Retina (tissue), 1 donor: Measurements from ENCODE around the gene PLCG2.

Source experiments
- DNase-seq: peaks from one replicate; pipeline ENCODE4 v3.0.0-alpha.2; 2016

PLCG2 gene

DNA sequence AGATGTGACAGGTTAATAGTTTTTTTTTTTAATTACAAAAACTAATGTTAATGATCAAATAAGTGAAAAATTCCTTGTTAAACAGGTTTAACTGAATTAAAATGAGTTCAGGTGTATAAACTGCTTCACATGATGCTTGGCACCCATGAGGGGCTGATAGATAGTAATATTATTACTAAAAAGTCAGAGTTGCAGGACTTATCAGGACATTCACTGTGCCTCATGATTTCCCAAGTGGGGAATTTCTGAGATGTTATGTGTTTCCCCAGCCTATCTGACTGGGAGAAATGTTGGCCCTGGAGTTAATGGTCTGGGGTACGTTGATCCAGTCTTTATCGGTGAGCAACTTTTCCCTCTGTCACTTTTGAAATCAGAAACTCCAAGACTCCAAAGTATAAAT is 102.1 kb downstream of the PLCG2 start:
- DNase-seq: no peak

DNA sequence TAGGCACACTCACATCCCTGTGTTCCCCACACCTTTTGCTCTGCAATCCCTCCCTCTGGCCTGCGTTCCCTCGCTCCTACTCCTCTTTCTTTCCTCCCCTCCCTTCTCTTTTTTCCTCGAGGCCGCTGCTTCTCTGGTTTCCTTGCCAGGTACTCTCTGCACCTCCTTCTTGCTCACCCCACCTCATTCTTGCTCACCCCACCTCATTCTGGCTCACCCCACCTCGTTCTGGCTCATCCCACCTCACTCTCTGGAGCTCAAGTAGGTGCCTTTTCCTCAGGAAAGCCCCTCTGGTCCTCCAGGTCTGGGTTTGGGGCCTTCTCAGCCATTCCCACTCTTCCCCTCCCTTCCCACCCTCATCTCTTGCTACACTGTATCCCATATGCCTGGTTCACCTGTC is 103.5 kb downstream of the PLCG2 start:
- no peak for DNase-seq

DNA sequence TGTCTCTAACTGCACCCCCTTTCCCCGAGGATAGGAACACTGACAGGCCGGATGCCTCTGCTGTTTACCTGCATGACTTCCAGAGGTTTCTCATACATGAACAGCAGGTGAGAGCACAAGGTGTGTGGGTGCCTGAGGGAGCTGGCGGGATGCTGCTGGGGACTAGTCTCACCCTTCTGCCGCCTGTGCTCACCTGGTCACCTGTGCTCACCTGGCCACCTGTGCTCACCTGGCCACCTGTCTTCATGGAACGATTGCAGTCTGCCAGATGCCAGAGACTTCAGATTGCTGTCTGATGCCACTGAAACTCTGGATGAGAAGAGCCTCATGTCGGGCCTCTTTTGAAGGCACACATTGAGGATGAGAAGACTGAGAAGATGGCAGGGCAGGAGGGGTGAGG is 104.1 kb downstream of the PLCG2 start:
- no peak for DNase-seq

DNA sequence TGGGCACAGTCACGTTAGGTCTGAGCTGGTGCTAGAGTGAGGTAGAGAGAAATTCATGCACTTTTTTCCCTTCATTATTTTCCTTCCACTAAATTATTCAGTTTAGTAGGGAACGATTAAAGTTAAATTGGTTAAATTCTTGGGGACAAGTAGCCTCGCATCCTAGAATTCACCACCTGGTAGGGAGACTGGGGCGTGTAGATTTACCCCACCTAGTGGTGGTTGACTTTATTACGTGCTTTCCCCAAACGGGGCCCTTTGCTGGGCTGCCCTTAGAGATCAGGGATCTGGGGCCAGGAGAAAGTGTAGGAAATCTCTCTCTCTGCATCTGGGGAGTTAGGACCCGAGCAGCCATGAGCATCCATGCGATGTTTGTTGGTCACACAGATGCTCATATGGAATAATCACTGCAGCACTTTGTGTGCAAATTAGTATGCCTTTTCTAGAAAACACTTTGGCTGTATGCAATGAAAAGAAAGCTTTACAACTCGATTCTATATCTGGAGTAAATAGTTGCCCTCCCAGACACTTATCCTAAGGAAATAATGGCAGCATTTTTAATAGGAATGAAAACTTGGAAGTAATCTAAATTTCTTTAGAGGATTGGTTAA is 107.0 kb downstream of the PLCG2 start:
- DNase-seq: no peak

DNA sequence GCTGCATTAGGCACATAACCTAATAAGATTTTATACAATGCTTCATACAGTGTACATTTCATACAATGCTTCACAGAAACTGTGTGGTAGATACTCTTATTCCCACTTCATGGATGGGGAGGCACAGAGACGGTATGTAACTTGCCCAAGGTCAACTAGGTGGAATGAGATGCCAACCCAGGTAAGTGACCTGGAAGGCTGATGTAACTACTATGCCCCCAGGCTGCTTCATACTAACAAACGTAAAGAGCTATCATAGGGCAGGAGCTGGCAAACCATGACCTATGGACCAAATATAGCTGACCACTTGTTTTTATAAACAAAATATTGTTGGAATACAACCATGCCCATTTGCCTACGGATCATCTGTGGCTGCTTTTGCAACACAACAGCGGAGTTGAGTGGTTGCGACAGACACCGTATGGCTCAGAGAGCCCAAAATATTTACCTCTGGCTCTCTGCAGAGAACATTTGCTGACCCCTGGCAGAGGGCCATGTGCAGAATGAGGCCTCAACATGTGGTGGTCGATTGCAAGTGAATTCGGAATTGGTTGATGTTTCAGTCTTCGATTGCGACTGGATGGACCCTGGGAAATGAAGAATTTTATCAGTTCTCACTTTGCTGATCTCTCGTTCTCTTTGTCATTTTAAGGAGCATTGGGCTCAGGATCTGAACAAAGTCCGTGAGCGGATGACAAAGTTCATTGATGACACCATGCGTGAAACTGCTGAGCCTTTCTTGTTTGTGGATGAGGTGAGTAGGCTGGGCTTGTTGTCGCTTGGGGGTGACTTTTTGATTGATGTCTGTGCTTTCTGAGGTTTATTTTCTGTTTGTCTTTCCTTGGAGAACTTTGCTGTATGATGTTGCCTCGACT is 109.7 kb downstream of the PLCG2 start:
- no peak for DNase-seq

DNA sequence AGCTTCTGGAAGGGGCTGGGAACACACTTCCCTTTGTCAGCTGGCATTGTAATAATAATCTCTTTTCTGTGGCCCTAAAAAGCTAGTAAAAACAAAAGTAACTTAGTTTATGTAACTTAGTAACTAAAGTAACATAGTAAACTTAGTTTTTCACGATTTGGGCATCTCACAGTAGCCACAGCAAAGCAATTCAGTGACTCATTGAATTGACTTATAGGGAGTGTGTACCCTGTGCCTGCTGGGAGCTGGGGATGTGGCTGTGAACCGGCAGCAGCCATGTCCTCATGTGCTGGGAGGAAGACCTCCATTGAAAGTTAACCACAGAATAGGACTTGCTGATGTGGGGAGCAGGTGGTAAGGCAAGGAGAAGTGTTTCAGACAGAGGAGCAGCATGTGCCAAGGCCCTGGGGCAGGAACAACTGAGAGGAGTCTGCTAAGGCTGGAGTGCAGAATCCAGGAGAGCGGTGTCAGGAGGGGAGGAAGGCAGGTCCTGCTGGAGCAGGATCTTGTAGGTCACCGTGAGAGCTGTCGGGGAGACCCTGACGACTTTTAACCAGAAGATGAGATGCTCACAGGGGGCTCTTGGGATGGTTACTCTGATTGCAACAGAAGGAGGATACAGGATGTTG is 112.8 kb downstream of the PLCG2 start:
- DNase-seq: no peak

DNA sequence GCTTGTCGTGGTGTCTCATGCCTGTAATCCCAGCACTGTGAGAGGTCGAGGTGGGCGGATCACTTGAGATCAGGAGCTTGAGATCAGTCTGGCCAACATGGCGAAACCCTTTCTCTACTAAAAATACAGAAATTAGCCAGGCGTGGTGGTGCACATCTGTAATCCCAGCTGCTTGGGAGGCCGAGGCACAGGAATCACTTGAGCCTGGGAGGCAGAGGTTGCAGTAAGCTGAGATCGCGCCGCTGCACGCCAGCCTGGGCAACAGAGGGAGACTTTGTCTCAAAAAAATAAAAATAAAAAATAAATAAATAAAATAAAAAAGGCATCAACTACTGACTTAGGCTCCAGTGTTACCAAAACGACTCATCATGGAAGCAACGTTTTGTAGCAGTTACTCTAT is 115.5 kb downstream of the PLCG2 start:
- DNase-seq: no peak

DNA sequence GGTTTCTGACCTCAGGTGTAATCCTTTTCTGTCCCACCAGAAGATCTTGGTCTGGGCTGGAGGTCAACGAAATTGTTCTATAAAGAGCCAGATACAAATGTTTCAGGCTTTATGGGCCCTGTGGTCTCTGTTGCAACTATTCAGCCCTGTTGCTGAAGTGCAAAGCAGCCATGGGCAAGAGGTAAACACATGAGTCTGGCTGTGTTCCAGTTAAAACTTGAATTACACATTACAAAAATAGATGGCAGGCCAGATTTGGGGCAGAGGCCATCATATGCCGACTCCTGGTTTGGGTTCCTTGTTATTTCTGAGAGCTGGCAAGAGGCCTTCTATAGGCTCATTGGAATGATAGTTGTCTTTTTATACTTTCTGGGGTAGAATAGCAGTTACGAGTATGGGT is 117.8 kb downstream of the PLCG2 start:
- no peak for DNase-seq

DNA sequence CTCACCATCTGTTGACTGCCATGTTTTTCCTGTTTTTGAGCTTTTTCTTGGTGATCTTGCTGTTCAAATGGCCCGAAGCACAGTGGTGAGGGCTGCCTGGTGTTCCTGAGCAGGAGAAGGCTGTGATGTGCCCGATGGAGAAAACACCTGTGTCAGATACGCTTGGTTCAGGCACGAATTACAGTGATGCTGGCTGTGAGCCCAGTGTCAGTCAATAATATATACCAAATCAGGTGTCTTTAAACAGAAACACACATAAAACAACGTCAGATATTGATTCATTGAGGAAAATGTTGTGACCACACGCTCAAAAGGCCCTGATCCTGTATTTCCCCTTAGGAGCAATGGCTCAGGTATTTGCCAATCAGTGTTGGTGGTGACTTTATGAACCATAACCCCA is 120.5 kb downstream of the PLCG2 start:
- no peak for DNase-seq

DNA sequence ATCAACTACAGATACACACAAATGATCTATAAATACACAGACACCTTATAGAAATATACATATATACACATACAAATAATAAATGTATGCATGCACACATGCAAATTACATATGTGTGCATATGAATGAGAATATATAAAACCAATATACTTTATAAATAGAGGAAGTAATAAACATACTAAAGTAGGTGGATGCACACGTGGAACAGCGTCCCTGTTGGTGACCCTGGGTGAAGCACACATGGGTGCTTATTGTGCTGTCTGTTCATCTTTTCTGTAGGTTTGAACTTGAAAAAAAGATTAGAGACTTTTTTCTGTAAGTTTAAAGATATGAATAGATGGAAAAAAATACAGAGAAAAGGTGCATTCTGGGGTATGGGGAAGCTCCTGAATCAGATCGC is 120.9 kb downstream of the PLCG2 start:
- DNase-seq: no peak

DNA sequence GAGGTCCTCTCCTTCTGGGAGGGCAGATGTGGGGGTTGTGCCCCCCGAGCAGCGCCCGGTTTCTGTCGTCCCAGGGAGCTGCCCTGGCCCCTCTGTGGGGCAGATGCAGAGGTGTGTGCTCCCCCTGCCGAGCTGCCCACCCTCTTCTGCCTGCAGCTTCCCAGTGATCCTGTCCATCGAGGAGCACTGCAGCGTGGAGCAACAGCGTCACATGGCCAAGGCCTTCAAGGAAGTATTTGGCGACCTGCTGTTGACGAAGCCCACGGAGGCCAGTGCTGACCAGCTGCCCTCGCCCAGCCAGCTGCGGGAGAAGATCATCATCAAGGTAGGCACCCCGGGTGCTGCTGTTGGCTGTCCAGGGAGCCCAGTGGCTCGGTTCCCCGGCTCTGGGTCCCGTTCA is 121.4 kb downstream of the PLCG2 start:
- no peak for DNase-seq

DNA sequence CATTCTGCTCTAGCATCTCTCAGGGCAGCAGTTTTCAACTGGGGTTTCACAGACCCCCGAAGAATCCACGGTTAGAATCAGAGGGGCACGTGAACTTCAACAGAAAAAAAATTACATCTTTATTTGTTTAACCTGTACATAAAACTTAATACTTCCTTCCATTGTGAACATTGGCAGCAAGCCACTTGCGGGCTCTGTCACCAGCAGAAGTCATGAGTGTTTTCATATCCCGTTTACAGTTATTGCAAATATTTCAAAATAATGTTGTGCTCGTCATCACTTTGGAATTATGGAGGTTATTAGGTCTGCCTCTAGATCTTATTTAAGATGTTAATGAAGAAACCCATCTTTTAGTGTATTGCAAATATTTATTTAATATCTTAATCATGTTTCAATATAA is 122.4 kb downstream of the PLCG2 start:
- DNase-seq: no peak

DNA sequence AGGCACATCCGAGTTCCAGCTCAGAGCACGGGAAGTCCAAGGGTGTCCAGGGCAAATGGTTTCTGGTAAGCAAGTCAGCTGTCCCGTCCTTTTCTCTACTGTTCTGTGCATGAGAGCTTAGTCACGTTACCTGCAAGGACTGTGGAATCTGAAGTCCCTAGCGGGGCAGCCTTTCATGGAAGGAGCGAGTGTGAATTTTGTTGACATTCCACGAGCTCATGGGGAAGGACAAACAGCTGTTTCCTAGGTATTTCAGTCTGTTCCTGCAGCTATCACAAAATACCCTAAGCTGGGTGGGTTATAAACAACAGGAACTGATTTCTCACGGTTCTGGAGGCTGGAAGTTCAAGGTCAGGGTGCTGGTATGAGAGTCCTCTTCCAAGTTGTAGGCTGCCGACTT is 122.9 kb downstream of the PLCG2 start:
- no peak for DNase-seq

DNA sequence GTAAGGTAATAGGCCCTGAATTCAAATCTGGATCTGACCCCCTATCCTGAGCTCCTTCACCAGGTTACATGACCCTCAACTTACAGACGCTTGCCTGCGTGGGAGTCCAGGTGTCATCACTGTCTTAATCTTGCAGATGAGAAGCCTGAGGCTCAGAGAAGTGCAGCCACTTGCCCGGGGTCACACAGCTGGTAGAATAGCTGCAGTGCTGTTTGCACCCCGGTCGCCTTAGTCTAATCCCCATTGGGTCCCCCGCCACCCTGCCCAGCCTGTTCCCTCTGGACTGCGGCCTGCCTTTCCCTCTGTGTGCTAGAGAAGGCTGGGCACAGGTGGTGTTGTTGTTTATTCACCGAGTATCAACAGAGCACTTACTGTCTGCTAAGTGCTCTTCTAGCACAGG is 125.2 kb downstream of the PLCG2 start:
- no peak for DNase-seq

DNA sequence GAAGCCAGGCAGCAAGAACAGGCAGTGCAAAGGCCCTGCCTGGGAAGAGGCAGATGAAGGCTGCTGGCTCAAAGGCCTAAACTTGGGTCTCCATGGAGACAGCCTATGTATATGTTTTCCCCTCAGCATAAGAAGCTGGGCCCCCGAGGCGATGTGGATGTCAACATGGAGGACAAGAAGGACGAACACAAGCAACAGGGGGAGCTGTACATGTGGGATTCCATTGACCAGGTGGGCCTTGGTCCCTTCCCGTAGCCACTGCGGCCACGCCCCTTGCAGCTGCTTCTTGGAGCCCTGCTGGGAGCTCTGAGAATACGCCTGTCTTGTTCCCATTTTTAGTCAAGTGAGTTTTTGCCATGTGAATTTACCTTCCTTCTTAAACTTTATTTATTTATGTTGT is 126.2 kb downstream of the PLCG2 start:
- DNase-seq: no peak

DNA sequence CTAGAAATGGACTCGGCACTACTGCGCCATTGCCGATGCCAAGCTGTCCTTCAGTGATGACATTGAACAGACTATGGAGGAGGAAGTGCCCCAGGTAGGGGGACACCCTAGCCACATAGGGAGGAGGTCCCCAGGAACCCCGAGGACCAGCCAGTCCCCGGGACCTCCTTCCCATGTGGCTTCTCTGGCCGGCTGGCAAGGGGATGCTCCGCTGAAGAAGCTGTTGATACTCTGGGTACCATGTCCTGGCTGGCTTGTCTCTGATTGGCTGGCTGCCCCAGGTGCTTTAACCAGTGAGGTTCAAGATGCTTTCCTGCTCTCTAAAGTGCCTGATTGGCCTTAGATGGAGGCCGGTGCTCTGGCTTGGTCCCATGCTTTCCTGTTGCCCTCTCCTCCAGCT is 128.6 kb downstream of the PLCG2 start:
- DNase-seq: no peak

DNA sequence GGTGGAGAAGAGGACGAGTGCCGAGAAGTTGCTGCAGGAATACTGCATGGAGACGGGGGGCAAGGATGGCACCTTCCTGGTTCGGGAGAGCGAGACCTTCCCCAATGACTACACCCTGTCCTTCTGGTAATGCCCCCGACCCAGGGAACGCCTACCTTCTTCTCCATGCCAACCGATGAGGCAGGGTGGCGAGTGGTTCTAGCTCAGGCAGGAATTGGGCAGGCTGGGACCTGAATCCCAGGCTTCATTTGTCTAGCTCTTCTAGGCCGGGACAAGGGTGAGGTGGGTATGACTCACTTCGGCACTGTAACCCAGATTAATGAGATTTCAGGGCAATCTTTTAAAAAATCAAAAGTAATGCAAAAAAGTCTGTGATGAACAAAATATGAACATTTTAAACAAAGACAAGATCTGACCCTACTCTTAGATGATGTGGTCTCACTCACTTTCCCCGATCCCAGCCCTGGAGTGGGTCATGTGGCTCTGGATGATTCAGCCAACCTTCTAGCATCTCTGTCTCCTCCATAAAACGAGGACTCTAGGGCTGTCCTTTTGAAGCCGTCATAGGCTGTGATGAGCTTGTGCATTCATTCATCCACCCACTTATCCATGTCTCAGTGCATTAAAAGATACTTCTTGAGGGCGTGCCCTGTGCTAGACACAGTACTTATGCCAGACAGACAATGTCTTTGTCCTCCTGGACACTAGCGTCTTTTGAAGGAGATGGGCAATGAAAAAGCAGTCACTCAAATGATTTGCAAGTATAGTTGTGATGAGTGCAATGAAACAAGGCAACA is 129.6 kb downstream of the PLCG2 start:
- DNase-seq: peak; percentile 22

DNA sequence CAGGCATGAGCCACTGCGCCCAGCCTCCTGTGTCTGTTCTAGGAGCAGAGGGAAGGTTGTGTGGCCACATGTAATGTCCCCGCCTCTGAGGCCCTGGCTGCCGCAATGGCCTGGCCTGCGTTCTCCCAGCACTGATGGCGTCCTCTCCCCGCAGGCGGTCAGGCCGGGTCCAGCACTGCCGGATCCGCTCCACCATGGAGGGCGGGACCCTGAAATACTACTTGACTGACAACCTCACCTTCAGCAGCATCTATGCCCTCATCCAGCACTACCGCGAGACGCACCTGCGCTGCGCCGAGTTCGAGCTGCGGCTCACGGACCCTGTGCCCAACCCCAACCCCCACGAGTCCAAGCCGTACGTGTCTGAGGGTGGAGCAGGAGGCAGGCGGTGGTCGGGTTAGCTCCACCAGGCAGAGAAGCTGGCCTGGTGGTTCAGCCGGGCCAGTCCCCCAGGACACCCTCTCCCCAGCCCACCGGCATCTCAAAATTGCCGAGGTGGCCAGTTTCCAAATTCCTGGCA is 131.3 kb downstream of the PLCG2 start:
- no peak for DNase-seq

DNA sequence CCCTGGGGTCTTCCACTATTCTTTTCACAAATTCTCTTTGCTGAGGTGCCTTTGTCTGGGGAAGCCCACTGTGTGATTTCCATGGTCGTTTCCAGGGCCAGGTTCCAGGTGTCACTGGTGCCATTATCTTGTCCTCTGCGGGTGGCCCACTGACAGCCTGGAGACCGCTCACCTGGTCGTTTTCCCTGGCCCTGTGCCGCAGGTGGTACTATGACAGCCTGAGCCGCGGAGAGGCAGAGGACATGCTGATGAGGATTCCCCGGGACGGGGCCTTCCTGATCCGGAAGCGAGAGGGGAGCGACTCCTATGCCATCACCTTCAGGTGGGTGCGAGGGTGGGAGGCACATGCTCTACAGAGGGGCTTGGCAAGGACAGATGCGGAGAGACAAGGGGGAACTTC is 133.3 kb downstream of the PLCG2 start:
- no peak for DNase-seq

DNA sequence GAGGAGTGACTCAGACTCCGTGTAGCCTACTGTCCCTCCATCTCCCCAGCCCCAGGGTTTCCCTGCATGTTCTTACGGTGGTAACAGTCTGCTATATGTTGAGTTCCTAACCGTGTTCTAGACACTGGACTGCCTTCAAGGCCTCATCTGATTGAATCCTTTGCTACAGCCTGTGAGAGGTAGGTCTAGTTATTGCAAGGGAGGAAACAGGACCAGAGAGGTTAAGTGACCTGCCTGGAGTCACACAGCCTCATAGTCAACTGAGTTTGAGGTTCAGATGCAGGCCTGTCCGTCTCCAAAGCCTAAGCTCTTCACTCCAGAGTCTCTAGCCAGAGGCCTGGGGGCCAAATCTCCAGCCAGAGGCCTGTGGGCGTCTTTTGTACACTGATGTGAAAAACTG is 134.1 kb downstream of the PLCG2 start:
- no peak for DNase-seq

DNA sequence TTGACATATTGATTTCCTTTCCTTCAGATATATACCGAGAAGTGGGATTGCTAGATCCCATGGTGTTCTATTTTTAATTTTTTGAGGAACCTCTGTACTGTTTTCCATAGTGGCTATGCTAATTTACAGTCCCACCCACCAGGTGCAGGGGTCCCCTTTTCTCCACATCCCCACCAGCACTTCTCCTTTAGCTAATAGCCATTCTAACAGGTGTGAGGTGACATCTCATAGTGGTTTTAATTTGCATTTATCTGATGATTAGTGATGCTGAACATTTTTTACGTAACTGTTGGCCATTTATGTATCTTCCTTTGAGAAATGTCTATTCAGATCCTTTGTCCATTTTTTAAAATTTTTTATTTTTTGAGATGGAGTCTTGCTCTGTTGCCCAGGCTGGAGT is 138.3 kb downstream of the PLCG2 start:
- DNase-seq: no peak

DNA sequence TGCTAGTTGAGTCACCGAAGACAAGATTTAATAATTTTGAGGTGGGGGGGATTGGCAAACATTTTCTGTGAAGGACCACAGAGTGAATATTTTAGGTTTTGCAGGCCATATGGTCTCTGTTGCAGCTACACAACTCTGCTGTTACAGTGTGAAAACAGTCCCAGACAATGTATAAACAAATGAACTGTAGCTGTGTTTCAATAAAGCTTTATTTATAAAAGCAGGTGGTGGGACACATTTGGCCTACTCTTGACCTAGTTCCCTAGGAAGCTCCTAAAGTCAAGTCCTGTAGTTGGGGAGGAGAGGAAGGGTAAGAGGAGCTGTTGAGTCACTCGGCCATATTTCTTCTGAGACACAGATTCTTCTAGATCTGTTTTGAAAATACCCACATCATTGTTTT is 139.8 kb downstream of the PLCG2 start:
- no peak for DNase-seq

DNA sequence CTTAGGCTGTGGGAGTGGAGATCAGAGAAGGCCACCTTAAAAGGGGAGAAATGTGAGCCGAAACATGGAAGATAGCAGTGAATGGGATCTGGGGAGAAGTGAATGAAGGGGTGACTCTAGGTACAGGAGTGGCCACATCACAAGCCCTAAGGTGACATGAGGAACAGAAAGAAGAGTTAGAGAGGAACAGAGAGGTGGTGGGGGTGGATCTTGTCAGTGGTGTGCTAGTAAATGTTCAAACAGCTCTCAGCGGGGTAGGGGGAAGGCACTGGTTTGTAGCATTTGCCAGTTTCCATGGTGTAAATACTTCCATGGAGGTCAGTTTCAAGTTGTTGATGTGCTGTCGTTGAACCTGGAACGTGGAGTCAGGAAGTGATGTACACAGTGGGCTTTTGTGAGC is 141.4 kb downstream of the PLCG2 start:
- DNase-seq: no peak
